Effector CD8-positive, alpha-beta T cell (primary cell): ENCODE measurements around the gene HAVCR1.

Source experiments
- DNase-seq: peaks from one replicate; lab custom pipeline; 2025; lab: John Stamatoyannopoulos, UW

The HAVCR1 gene

DNA sequence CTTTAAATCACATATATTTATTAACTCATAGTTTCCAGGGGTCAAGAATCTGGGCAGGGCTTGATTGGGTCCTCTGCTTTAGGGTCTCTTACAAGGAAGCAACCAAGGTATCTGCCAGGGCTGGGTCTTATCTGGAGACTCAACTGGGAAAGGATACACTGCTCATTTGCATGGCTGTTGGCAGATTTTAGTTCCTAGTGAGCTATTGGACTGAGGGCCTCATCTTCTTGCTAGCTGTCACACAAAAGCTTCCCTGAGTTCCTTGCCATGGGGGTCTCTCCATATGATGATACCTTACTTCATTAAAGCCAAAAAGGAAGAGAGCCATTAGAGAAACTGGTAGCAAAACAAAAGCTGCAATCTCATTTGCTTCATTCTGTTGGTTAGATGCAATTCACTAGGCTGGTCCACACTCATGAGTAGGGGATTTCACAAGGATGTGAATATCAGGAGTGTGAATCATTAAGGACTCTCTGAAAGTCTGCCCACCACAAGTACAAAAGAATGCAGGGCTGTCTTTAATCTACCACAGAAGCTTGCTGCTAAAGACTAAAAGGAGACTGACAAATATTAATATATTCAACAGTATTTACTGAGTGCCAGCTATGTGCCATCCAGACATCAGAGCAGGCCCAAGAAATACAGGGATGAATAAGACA lies 53.9 kb downstream of the HAVCR1 start:
- DNase-seq = no peak

DNA sequence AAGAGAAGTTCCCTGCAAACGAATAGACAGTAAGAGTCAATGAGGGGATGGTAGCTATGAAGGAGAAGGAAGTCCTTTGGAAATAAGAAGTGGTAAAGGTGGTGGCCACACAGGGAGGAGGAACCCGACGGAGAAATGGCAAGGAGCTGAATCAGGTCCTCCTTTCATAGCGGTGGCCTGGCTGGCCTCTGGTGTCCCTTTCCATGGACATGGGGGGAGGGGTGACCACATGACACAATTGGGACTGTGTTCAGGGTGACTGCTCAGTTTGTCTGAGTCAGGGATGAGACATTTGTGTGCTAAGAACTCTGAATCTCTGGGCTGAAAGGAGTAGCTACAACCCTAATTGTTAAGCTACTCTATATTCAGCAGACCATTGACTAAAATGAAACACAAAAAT lies 67.2 kb downstream of the HAVCR1 start:
- DNase-seq = no peak

DNA sequence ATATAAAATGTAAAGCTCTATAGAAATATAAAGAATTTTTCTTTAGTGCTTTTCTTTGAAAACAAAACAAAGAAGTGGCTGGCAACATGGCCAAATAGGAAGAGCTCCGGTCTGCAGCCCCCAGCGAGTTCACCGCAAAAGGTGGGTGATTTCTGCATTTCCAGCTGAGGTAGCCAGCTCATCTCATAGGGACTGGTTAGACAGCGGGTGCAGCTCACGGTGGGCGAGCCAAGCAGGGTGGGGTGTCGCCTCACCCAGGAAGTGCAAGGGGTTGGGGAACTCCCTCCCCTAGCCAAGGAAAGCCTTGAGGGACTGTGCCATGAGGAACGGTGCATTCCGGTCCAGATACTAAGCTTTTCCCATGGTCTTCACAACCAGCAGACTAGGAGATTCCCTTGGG lies 74.9 kb downstream of the HAVCR1 start:
- DNase-seq = no peak

DNA sequence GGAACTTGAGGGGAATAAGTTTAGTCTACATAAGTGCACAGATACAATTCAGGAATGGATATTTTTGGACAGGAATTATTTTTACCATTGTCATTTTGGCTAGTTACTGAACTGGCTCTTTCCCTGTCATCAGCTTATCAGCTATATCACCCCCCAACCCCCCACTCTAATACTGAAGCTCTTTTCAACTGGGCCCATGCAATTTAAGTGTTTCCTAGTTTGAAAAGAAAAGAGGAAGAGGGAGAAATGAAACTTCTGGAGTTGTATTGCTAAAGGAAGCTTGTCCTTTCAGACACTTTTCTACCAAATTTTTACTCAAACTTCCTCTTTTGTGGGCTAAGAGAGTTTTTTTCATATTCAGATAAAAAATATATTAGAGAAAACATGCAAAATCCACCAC lies 77.4 kb downstream of the HAVCR1 start:
- no peak for DNase-seq
